ENCODE results near the gene RNF208.

GRCh38 chr9:137199411-137200121 is 22.5 kb downstream of the RNF208 start:
- no peak for TF ChIP-seq CTCF (IDR thresholded peaks at IDR 0.05; ENCODE audit: insufficient read depth, low read depth, low read length)
- TF ChIP-seq EZH2 (IDR thresholded peaks at IDR 0.05; ENCODE audit: insufficient read depth, low read length) = no peak
